GM19035 (cell line): ENCODE measurements around the gene RAB3IL1.
"Not testable (repeated sequence)": the region's sequence is repeated elsewhere in the genome, so short reads cannot be mapped to it uniquely, and the experiment has no call there.

Experiments
- ATAC-seq: cut with Tn5 transposase; IDR thresholded peaks from one replicate; pipeline ENCODE4 v1.9.1; 2021; ENCODE audit not compliant: unreplicated experiment

Gene RAB3IL1

GRCh38 chr11:61887839-61888494, 29.4 kb downstream of the RAB3IL1 start:
- no peak for ATAC-seq

DNA sequence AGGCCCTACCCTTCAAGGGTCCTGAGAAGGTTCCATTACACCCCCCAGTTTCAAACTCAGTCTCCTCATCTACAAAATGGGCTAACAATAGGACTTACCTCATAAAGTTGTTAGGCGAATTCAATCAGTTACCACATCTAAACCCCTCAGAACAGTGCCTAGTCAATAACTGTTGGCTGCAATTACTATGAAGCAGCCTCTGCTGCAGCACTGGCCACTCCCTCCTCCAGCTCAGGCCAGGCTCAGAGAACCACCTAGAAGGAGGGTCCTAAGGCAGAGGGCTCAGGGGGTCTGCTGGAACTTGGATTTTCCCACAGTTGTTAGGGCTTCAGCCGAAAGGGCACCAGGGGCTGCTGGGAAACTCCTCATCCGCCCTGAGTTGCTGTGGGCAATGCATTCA, 30.7 kb downstream of the RAB3IL1 start:
- ATAC-seq, result no peak

- no peak for ATAC-seq
Observed at GRCh38 chr11:61885784-61886580, 31.4 kb downstream of the RAB3IL1 start.

DNA sequence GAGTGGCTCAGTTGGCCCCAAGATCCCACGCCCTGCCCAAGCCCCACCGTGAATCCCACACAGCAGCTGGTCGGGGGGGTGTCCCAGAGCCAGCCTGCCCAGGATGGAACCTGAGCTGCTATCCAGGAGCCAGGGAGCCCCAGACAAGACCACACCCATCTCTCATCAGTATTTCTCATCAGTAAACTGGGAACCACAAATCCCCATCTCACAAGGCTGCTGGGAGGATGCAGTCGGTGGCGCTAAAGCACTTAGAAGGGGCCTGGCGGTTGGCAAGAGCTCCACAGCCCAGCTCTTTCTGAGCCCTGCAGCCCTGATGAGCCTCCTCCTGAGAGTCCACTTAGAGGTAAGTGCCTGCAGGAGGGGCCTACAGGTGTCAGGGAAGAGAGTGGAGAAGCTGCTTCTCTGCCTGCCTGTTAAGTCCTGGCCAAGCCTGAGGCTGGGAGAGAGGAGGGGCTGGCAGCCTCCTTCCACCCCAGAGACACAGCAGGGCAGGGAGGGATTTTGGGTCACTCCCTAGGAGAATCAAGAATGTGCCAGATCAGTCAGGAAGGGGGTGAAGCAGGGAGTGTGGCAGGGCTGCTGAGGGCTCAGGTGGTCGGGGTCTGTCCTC, 32.1 kb downstream of the RAB3IL1 start:
- ATAC-seq, result no peak

- ATAC-seq, result no peak
Observed at GRCh38 chr11:61883947-61884346, 33.4 kb downstream of the RAB3IL1 start.

- no peak for ATAC-seq
Observed at GRCh38 chr11:61883327-61883726, 34.0 kb downstream of the RAB3IL1 start.

DNA sequence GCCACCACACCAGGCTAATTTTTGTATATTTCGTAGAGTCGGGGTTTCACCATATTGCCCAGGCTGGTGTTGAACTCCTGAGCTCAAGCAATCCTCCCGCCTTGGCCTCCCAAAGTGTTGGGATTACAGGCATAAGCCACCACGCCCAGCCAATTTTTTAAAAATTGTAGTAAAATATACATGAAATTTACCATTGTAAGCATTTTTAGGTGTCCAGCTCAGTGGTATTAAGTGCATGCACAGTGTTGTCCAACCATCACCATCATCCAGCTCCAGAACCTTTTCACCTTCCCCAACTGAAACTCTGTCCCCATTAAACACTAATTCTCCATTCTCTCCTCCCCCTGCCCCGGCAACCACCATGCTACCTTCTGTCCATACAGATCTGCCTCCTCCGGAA, 34.5 kb downstream of the RAB3IL1 start:
- ATAC-seq, result no peak

DNA sequence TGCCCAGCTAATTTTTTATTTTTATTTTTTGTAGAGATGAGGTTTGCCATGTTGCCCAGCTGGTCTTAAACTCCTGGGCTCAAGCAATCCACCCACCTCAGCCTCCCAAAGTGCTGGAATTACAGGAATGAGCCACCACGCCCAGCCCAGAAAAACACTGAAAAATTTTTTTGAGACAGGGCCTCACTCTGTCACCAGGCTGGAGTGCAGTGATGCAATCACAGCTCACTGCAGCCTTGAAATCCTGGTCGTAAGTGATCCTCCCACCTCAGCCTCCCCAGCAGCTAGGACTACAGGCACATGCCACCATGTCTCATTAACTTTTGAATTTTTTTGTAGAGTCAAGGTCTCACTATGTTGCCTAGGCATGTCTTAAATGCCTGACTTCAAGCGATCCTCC, 35.1 kb downstream of the RAB3IL1 start:
- ATAC-seq, result not testable (repeated sequence)

- no peak for ATAC-seq
Observed at GRCh38 chr11:61881397-61881796, 36.0 kb downstream of the RAB3IL1 start.

DNA sequence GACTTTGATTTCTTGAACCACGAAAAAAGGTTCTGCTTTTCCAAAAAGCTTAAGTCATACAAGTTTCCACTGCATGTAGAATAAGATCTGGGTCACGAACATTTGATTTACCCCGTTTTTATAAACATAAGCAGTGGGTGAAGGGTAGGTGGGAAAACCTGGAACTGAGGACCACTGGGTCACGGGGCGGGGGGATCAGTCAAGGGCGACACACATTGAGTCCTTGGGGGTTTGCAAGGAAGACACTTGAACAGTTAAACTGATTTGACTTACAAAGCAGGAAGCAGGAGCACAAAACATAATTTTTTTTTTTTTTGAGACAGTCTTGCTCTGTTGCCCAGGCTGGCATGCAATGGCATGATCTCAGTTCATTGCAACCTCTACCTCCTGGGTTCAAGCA, 36.9 kb downstream of the RAB3IL1 start:
- no peak for ATAC-seq

DNA sequence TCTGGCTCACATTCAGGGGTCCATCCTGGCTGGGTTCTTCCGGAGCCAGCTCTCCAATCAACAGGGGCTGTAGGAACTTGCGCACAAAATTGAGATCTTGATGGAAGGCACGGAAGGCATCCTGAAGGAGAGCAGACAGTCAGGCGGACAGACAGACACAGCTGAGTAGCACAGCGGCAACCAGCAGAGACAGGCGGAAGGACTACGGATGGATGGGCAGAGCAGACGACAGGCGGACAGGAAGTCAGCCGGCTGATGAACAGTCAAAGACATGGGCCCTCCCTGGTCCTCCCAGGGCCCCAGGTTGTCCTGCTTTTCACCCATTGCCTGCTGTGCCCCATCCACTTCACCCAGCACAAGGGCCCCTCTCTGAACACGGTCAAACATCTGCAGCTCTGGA, 37.3 kb downstream of the RAB3IL1 start:
- no peak for ATAC-seq

DNA sequence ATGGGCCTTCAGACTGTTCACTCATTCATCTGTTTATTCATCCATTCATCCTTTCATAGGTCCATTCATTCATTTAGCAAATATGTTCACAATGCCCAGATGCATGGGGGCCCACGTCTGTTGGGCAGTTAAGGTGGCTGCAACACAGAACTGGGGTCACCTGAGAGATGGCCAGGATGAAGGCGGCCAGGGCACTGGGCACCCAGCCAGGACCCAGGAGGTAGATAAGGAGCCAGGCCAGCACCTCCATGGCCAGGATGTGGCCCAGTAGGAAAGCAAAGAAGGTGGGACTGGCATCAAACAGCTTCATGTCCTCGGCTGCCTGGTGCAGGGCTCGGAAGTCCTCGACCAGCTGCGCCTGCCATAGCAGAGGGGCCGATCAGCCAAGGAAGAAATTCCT, 38.2 kb downstream of the RAB3IL1 start:
- ATAC-seq, result no peak

DNA sequence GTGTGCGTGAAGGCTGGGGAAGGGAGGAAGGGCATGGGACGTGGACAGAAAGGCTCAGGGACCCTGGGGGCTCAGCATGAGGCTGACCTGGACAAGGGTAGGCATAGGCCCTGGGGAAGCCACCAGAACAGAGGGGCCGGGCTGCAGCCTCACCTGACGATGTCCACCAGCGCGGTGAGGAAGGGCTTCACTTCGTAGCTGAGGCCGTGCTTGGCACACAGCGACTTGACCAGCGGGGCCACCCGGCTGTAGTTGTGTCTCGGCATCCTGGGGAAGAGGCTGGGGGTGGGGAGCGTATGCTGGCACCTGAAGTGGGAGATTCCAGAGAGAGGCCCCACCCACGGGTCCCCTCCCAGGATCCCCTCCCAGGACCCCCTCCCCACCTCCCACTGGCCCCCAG, 41.7 kb downstream of the RAB3IL1 start:
- ATAC-seq, result no peak

DNA sequence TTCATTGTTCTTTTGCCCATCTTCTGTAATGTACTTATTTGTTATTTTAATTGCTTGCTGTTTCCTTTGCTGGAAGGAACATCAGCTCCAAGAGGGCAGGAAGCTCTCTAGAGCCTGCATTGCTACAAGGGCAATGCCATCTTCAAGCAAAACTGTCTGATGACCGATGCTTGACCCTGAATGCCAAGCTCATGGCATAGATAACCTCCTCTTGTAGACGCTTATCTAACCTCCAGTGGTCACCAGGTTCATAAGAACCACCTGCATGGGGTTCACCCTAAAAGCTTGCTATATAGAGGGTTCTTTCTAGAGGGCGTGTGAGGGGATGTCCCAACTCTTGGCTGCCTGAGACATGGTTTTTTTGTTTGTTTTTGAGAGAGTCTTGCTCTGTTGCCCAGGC, 42.5 kb downstream of the RAB3IL1 start:
- no peak for ATAC-seq

DNA sequence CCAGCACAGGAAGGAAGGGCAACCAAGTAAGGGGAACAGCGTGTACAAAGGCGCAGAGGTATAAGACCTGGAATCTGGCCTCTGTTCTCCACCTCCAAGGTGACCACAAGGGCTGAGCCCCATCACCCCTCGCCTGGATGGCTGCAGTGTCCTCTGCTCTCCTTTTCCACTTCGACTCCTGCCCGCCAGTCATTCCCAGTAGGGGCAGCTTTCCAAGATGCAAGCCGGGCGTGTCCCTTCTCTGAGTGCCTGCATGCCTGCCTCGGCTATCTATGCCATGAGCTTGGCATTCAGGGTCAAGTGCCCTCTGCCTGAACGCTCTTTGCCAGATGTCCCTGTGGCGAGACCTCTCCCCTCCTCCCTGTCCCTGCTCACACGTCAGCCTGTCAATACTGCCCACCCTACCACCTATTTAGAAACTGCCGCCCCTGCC, 43.0 kb downstream of the RAB3IL1 start:
- no peak for ATAC-seq

DNA sequence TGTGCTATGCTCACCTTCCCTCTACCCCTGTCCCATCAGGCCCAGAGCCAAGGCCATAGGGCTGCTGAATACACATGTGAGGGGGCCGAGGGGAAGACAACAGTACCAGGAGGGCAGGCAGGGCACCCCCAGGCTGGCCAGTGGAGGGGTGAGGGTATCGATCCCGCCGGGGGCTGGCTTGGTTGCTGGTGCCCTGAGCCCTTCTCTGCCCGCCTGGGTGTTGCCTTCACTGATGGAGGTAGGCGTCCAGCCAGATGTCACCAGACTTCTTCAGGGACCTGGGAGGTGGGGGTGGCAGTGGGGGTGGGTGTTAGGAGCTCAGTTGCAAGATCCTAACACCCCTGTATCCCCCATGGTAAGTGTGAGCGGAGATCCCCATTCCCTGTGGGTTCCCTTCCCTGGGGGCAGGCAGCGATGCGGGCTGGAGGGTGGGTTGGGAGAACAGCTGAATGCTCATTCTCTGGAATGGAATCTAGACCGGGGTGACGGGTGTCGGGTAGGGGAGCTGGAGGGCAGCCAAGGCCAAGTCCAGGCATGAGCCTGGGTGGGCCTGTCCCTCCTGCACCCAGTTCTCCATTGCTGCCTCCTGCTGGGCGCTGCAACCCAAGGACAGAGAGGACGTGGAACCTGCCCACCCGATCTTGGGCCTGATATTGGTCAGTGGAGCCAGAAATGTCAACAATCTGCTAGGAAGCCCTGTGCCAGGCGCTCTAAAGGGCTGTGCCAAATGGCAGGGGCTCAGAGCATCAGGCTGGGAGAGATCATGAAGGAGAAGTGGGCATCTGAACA, 43.6 kb downstream of the RAB3IL1 start:
- no peak for ATAC-seq

DNA sequence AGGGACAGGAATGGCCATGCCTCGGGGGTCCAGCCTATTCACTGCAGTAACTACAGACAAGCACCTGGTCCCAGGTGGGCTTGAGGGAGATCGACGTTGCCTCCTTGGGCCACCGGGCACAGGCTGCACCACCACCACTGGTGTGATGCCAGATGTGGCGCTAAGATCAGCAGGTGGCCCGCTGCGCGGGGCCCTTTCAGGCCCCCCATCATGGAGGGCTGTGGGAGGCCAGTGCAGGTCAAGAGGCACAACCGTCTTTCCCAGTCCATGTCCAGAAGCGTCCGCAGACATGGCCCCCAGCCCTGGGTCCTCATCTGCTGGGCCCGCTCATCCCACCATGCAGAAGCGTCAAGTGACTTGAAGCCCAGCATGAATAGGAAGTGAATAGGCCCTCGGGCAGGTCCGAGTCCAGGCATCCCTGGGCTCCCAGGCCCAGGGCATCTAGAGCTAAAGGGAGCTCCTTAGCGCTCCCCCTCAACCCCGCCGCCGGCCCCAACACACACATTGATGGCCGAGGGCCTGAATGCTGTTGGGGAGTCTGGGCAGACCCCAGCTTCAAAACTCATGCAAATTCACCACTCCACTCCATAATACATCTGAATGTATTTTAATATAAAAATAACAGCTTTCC, 44.3 kb downstream of the RAB3IL1 start:
- ATAC-seq, result no peak

GRCh38 chr11:61871158-61871597, 46.2 kb downstream of the RAB3IL1 start:
- ATAC-seq, result peak; percentile 72

DNA sequence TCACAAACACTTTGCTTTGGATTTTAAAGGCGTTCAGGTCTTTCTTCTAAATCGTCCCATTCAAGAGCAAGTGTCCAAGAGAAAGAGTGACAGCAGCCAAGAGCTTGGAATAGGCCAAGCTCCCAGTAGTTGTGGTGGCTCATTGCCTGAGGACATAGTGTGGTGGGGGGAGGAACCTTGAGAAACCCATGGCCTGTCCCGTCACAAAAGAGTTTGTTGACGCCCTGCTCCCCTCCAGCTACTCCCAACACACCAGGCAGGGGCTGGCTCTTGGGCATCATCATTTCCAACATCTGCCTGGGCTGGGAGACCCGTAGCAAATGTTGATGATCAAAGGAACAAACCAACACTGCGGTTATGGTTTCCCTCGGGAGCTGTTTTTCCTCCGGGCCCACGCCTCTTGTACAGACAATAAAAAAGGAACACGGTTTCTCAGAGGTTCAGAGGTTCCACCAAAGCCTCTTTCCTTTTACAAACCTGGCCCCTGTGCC, 46.8 kb downstream of the RAB3IL1 start:
- no peak for ATAC-seq

DNA sequence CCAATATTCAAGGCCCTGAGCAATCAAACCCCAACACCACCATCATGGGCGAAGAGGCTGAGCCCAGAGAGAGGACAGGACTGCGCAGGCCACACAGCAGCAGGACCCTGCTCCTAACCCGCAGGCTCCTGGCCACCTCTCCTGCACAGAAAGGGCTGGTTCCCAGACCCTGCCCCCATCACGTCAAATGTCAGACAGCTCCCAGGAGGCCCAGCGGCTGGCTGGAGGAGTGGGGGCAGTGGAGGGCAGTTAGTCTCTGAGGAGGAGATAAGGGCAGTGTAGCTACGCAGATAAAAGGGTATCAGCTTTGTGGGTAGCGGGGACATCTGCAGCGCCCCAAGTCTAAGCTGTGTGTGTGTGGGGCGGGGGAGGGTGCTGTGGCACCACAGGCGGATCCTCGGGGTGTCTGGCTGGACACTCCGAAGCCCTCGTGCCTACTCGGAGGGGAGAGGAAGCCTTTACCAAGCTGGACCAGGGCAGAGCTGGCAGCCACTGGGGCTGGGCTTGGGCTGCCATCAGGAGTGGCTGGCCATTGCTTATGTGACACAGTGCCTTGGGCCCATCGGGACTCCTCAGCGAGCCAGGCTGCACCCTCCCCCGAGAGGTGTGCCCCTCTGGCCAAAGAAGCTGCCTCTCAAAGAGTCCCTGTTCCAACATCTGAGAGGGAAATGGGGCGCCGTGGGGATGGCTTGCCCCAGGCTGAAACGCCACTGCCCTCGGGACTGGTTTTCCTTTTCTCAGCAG, 47.5 kb downstream of the RAB3IL1 start:
- ATAC-seq, result no peak
